ENCODE measurements around the gene GALNT13.

Gene GALNT13

GRCh38 chr2:153871231-153872221 is at the start of gene GALNT13:
Gene GALNT13 (plus strand): TSS chr2:153871922.
- DNase-seq, result peak; percentile 77

- DNase-seq, result no peak
Observed at GRCh38 chr2:153823880-153824279, 47.8 kb upstream of the GALNT13 start.

GRCh38 chr2:153828335-153828734 is 43.4 kb upstream of the GALNT13 start:
- DNase-seq, result no peak

- no peak for DNase-seq
Observed at GRCh38 chr2:153834662-153835061, 37.1 kb upstream of the GALNT13 start.

- no peak for DNase-seq
Observed at GRCh38 chr2:153858250-153858649, 13.5 kb upstream of the GALNT13 start.

- no peak for DNase-seq
Observed at GRCh38 chr2:153864022-153864421, 7.7 kb upstream of the GALNT13 start.

- no peak for DNase-seq
Observed at GRCh38 chr2:153866595-153866994, 5.1 kb upstream of the GALNT13 start.

- no peak for DNase-seq
Observed at GRCh38 chr2:153870308-153870707, 1.4 kb upstream of the GALNT13 start.

GRCh38 chr2:153872311-153873051 is 759 bp downstream of the GALNT13 start:
- DNase-seq, result no peak

- no peak for DNase-seq
Observed at GRCh38 chr2:153873052-153874048, 1.6 kb downstream of the GALNT13 start.

GRCh38 chr2:153875801-153876466 is 4.2 kb downstream of the GALNT13 start:
- DNase-seq, result no peak

- DNase-seq, result no peak
Observed at GRCh38 chr2:153880926-153881325, 9.2 kb downstream of the GALNT13 start.

- no peak for DNase-seq
Observed at GRCh38 chr2:153886833-153887232, 15.1 kb downstream of the GALNT13 start.

- no peak for DNase-seq
Observed at GRCh38 chr2:153890576-153890975, 18.9 kb downstream of the GALNT13 start.

- DNase-seq, result no peak
Observed at GRCh38 chr2:153891051-153891450, 19.3 kb downstream of the GALNT13 start.

GRCh38 chr2:153912798-153913396 is 41.2 kb downstream of the GALNT13 start:
- DNase-seq, result no peak

- DNase-seq, result no peak
Observed at GRCh38 chr2:153917570-153917969, 45.8 kb downstream of the GALNT13 start.

GRCh38 chr2:153935511-153935910 is 63.8 kb downstream of the GALNT13 start:
- DNase-seq, result no peak

- DNase-seq, result no peak
Observed at GRCh38 chr2:153939124-153939796, 67.5 kb downstream of the GALNT13 start.

GRCh38 chr2:153940511-153940910 is 68.8 kb downstream of the GALNT13 start:
- no peak for DNase-seq

GRCh38 chr2:153944800-153945199 is 73.1 kb downstream of the GALNT13 start:
- DNase-seq, result no peak

All from right hindlimb (tissue), 1 donor.